Measurements from ENCODE around the gene RSRC1. TPM values are rescaled to one million over a fixed set of nuclear protein-coding genes. Genes with fewer than 3 reads are reported as not detected.

Gene RSRC1
- polyA plus RNA-seq, 1 experiment: 2.7 TPM

- ChIA-PET POLR2A (no interaction called here), CTCF (no interaction called here)
- Histone ChIP-seq H3K27me3 (ENCODE audit: control insufficient read depth, insufficient read depth, low read length) (no peaks in the 10 kb centered on the region), H3K36me3 (ENCODE audit: control insufficient read depth, insufficient read depth, low read length) (no peaks in the 10 kb centered on the region), H3K4me3 (ENCODE audit: low read depth, low read length) (no peak overlapping the region)
- no peak for TF ChIP-seq CTCF (IDR thresholded peaks at IDR 0.05; ENCODE audit: insufficient read depth, low read depth, low read length)
- no peak for DNase-seq (ENCODE audit: low read depth)
Observed at GRCh38 chr3:158458464-158458863, 348.6 kb downstream of the RSRC1 start.

DNA sequence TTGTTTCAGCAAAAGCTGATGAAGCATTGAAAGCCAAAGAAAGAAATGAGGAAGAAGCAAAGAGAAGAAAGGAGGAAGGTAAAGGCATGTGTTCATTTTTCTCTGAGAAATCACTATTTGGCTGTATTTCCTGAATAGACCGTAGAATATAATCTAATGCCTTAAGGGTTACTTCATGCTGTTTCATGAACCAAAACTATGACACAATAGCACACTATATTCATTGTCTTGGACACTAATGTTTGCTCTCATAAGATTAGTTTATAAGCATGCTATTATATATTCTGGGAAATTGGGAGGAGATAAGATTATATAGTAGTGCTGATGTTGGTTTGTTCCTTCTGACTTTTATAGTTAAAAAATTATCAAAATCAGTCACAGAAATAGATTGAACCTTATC is 351.0 kb downstream of the RSRC1 start:
- no peak for TF ChIP-seq CTCF (IDR thresholded peaks at IDR 0.05; ENCODE audit: insufficient read depth, low read depth, low read length)
- H3K27me3 ChIP-seq (ENCODE audit: control insufficient read depth, insufficient read depth, low read length): no peaks in the 10 kb centered on the region
- H3K4me3 ChIP-seq (ENCODE audit: low read depth, low read length): no peak overlapping the region
- POLR2A ChIA-PET: no interaction called here
- H3K36me3 ChIP-seq (ENCODE audit: control insufficient read depth, insufficient read depth, low read length): no peaks in the 10 kb centered on the region
- CTCF ChIA-PET: no interaction called here
- DNase-seq (ENCODE audit: low read depth): no peak

DNA sequence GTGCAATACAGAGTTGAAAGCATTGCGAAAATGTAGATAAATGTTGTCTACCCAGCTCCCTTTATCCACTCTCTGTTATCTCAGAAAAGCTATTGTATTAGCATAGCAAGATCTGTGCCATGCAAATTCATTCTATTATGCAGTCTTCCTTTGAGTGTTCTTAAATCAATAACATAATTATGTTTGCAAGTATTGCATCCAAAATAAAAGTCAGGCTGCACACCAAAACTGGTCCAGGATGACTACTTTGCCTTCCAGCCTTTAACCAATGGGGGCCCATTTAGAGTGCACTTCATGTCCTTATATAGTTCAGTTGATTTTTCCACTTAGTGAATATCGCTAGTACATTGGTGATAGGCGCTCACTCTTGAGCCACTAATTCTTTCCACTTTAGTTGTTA is 353.7 kb downstream of the RSRC1 start:
- no peak for DNase-seq (ENCODE audit: low read depth)
- no peak for TF ChIP-seq CTCF (IDR thresholded peaks at IDR 0.05; ENCODE audit: insufficient read depth, low read depth, low read length)
- no peaks in the 10 kb centered on the region for H3K36me3 ChIP-seq (ENCODE audit: control insufficient read depth, insufficient read depth, low read length)
- no peak overlapping the region for H3K4me3 ChIP-seq (ENCODE audit: low read depth, low read length)
- H3K27me3 ChIP-seq (ENCODE audit: control insufficient read depth, insufficient read depth, low read length): no peaks in the 10 kb centered on the region
- ChIA-PET POLR2A (no interaction called here), CTCF (no interaction called here)

DNA sequence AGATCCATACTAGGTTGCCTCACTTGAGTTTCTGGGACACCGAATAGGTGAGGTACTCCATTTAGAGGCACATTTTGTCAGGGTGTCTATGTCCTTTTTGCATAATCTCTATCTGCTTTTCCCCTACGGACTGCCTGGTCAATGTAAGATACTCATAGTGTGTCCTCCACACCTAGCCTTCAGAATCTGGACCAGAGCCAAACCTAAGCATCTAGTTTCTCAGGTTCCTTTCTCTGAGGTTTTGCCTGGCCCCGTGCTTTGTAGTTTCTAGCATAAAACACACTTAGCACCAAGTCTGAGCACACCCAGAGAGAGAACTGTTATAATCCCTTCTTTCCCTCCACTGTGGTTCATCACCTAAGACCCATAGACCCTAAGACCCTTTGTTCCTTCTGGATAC is 355.2 kb downstream of the RSRC1 start:
- Histone ChIP-seq H3K36me3 (ENCODE audit: control insufficient read depth, insufficient read depth, low read length) (no peaks in the 10 kb centered on the region), H3K27me3 (ENCODE audit: control insufficient read depth, insufficient read depth, low read length) (no peaks in the 10 kb centered on the region), H3K4me3 (ENCODE audit: low read depth, low read length) (no peak overlapping the region)
- no peak for TF ChIP-seq CTCF (IDR thresholded peaks at IDR 0.05; ENCODE audit: insufficient read depth, low read depth, low read length)
- ChIA-PET POLR2A (no interaction called here), CTCF (interaction anchor here (1.2 kb wide), 1 partner anchor 12 kb away, joined by 3 read pairs; no protein-coding TSS in a partner anchor)
- DNase-seq (ENCODE audit: low read depth): no peak

DNA sequence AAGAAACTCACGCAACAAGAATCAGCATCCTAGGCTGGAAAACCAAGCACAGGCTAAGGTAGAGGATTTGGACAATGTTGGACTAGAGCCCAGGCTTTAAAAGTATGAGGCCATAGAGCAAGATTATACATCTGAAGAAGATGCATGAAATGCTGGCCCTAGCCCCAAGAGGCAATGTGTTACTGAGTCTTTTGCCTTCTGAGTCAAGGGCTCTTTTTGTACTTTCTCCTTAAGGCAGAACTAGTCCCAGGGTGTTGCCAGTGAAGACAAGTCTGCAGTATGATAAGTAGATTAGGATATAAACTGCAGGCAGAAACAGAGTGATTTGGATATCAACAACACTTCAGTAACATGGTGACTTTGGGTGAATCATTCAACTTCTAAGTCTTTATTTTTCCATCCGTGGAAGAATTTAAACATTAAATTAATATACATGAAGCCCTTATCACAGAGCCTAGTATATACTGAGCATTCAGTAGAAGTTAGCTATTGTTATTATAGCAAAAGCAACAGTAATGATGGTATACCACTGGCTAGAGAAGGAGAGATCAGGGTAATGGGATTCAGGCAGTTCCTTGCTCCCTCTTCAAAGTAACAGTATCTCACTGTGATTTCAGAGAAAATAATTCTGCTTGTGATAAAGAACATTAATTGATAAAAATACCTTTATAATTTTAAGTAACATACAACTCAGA is 361.2 kb downstream of the RSRC1 start:
- no peak overlapping the region for H3K4me3 ChIP-seq (ENCODE audit: low read depth, low read length)
- CTCF ChIA-PET: no interaction called here
- no peaks in the 10 kb centered on the region for H3K27me3 ChIP-seq (ENCODE audit: control insufficient read depth, insufficient read depth, low read length)
- DNase-seq (ENCODE audit: low read depth): no peak
- H3K36me3 ChIP-seq (ENCODE audit: control insufficient read depth, insufficient read depth, low read length): no peaks in the 10 kb centered on the region
- TF ChIP-seq CTCF (IDR thresholded peaks at IDR 0.05; ENCODE audit: insufficient read depth, low read depth, low read length): no peak
- POLR2A ChIA-PET: no interaction called here
